Stimulated activated CD4-positive, alpha-beta T cell treated with anti-CD3 and anti-CD28 coated beads, Interleukin-12 subunit alpha, Interleukin-12 subunit beta, amount 100 ng/mL, for 4 hours (primary cell): ENCODE results near the gene MEF2A.
"Not testable (repeated sequence)": the region's sequence is repeated elsewhere in the genome, so short reads cannot be mapped to it uniquely, and the experiment has no call there.

Experiments used
- DNase-seq: peaks from one replicate; pipeline ENCODE4 v3.0.0-alpha.2; 2020

MEF2A gene

DNA sequence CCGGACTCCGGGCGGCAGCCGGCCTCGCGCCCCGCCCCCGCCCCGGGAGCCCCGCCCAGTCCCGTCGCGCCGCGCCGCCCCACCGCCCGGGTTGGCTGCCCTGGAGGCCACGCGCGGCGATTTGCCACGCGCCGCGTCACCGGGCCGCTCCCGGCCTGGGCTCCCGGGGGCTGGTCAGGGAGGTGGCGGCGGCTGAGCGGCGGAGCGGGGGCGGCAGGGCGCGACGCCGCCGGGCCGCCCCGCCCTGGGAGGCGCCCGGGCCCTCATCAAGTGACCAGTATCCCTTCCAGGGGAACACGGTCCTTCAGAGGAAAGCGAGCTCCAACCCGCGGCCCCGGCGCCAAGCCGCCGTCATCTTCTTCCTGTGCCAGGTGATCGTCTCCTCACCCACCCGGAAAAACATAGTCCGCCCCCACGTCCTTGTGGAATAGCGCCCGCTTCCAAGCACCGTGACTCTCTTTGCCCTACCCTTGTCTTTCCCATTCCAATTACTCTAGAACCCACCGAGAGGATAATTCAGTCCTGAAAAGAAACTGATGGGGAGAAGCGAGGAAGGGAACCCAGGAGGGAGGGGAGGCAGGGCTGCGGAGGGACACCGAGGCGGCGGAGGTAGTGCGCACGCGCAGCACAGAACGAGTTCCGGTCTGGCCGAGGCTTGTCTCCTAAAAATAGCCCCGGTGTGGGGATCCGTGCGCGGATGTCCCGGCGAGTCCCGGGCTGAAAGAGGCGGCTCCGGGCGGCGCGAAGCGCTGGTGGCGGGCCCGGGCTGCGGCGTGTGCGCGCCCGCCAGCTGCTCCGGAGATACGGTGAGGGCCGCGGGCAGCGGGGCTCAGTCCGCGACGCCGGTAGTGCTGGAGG is at the start of gene MEF2A:
MEF2A (plus strand) TSS at position 686 of the 858 bp plus-strand sequence. CDS start 67,136 bp downstream, outside the sequence.
- peak; percentile 88 for DNase-seq

DNA sequence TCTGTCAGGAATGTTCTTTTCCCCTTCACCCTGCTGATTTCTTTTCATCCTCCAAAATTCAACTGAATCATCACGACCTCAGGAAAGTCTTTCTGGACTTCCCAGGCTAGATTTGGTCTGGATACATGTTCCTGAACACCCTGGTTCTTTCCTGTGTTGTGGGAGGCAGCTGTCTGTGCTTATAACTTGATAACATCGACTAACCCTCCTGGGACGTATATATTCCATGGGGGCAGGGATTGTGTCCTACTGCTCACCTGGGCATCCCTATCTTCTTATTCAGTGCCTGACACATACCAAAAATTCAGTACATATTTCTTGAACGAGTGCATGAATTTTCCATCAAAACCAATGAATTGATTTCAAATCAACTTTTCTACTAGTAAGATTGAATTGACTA is 47.6 kb upstream of the MEF2A start:
- DNase-seq, result no peak

DNA sequence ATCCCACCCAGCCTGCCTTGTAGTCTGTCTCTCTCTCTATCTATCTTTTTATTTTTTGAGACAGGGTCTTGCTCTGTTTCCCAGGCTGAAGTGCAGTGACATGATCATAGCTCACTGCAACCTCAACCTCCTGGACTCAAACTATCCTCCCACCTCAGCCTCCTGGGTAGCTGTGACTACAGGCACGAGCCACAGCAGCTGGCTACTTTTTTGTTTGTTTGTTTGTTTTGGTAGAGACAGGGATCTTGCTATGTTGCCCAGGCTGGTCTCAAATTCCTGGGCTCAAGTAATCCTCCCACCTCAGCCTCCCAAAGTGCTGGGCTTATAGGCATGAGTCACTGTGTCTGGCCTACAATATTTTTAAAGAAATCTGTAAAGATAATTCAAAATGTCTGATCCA is 46.4 kb upstream of the MEF2A start:
- not testable (repeated sequence) for DNase-seq

DNA sequence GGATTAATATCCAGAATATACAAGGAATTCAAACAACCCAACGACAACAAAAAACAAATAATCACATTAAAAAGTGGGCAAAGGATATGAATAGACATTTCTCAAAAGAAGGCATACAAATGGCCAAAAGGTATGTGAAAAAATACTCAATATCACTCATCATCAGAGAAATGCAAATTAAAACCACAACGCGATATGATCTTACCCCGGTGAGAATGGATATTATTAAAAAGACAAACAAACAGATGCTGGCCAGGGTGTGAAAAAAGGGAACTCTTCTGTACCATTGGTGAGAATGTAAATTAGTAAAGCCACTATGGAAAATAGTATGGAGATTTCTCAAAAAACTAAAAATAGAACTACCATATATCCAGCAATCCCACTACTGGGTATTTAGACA is 43.5 kb upstream of the MEF2A start:
- DNase-seq, result no peak

DNA sequence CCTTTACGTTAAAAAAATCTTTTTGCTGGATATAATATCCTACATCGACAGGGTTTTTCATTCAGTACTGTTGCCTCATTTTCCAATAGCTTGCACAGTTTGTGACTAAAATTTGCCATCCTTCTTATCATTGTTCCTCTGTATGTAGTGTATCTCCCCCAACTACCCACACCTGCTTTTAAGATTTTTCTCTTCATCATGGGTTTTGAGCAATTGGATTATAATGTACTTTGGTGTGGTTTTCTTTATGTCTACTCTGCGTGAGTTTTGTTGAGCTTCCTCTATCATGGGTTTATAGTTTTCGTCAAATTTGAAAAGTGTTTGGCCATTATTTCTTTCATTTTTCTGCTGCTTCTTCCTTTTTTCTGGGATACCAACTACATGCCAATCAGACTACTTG is 39.6 kb upstream of the MEF2A start:
- no peak for DNase-seq

DNA sequence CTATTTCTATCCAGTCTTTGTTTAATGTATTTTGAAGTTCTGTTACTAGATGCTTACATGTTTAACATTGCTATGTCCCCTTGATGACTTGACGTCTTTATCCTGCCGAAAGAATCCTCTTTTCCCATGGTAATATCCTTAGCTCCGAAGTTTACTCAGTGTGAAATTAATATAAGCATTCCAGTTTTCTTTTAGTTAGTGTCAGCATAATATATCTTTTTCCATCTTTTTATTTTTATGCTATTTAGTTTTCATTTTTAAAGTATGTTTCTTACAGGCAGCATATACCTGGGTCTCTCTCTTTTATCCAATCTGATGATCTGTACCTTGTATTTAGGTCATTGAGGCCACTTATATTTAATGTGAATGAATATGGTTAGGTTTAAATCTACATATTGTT is 39.1 kb upstream of the MEF2A start:
- DNase-seq, result no peak

DNA sequence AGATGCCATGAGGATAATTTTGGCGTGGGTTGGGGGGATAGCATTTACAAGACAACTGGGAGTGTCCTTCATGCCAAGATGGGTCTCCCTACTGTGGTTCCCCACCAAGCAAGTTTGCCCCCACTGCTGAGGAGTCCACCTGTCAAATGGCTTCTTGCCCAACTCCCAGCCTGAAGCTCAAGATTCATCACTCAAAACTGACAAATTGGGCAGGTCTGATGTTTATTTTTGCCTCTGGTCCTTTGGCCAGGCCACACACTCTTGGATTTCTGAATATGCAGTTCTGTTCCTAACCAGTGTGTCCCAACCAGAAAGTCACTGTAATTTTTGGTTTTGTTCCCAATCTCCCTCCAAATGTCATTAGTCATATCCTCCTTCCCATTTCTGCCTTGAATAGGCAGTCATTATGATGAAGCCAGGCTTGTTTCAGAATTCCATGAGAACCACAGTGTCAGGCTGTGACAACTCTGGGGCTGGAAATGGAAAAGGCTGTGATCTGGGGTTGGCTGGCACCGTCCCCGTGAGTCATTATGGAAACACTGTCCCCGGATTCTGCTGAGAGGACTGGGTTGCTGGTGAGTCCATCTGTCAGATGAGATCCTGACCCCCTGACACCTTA is 29.3 kb upstream of the MEF2A start:
- no peak for DNase-seq

DNA sequence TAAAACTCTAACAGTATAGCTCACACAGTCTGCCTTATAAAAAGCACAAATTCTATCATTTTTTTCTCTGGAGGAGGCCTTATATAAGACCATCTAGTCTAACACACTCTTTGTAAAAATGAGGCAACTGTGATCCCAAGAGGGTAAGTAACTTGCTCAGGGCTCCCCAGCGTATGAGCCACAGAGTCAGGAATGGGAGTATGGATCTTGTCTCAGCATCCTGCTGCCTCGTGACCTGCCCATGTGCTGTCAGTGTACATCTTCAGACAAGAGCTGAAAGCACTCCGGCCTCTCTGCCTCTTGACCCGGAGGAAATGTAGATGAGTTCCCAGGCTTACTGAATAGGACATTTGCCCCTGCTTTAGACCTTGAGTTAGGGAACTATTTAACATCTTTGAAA is 28.4 kb upstream of the MEF2A start:
- DNase-seq, result no peak

DNA sequence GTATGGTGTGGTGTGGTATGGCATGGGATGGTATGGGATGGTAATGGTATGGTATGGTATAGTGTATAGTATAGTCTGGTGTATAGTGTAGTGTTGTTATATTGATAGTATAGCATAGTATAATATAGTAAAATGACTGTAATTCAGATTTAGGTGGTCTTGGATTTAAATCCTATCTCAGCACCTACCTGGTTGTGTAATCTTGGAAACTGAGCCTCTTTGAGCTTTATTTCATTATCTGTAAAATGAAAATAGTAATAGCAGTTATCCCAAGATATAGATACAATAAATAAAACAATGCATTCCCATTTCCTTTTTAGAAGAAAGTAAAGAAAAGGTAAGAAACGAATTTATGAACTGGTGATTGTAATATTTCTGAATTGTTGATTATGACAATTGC is 27.5 kb upstream of the MEF2A start:
- DNase-seq, result no peak

DNA sequence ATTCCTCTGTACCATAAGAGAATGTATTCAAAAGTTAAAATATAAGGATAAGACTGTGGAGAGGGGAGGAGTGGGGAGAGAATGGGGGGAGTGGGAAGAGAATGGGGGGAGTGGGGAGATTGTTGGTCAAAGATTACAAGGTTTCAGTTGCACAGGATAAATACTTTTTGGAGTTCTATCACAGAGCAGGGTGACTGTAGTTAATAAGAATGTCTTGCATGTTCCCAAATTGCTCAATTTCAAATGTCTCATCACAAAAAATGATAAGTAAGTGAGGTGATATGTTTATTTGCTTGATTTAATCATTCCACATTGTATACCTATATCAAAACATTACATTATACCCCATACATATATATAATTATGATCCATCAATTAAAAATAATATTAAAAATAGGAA is 23.0 kb upstream of the MEF2A start:
- no peak for DNase-seq

DNA sequence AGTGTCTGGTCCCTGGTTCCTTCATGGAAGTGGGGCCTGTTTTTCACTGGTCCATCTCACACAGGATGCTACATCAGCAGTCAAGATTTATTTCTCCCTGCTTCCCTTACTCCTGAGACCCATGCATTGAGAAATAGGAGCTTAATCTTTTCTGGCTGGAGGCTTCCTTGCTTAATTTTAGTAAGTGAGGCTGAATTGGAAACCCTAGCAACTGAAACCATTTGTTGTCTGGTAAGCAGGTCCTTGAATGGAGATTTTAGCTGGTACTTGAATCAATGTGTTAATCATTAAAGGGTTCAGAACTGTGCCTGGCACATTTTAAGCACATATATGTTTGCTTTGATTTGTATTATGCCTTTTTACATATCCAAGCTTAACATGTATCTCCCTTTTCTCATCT is 20.2 kb upstream of the MEF2A start:
- no peak for DNase-seq

DNA sequence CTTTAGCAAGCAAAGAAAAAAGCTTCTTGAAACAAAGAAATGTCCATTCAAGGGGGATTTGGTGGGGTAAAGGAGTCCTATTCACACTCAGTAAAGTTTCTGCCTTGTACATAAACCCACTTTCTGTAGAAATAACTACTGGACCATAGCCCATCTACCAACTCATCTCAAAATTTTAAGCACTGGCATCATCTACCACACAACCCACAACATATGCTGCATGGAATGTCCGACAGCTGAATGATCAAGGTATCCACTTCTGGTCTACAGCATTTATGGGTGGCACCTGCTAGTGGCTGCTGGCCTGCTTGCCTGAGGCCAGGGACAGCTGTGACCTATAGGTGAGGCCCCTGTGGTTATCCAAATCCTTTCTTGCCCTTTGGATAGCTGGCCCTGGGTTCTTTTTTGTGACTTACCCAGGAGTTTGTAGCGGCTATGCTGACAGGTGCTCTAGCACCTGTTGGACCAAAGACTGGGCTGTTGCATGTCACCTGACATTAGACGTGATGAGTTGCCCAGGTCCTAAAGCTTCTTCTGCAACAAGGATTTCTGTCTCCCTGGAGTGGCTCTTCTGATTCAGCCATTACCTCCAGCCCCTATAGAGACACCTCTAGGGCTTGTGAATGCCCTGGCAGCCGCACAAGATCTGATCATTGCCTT is 19.2 kb upstream of the MEF2A start:
- no peak for DNase-seq

DNA sequence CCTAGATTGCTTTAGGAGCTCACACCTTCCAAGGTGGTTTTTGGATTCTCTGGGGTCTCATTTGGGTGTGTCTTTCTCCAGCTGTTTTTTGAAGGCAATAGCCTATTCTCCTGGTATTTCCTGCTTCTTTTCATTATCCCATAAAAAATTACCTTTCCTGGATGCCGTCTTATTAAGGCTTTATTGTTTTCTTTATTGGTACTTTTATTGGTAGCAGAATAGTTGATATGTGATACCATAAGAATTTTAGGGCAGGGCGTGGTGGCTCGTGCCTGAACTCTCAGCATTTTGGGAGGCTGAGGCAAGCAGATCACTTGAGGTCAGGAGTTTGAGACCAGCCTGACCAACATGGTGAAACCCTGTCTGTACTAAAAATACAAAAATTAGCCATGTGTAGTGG is 18.3 kb upstream of the MEF2A start:
- no peak for DNase-seq

DNA sequence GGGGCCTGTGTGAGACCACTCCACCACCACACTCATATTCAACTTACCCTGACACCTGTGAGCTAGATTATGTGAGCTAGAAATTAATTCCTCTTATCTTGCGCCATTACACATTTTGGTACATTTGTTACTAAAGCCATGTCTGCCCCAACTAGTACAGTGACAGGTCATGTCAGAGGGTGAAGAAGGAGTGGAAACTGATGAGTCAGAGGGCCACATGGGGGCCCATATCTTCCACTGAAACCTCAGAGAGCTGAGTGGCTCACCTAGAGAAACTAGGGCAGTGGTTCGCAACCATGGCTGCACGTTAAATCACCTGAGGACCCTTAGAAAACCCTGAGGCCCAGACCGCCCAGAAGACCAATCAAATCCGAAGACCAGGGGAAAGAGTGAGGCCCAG is 15.7 kb upstream of the MEF2A start:
- DNase-seq, result no peak

DNA sequence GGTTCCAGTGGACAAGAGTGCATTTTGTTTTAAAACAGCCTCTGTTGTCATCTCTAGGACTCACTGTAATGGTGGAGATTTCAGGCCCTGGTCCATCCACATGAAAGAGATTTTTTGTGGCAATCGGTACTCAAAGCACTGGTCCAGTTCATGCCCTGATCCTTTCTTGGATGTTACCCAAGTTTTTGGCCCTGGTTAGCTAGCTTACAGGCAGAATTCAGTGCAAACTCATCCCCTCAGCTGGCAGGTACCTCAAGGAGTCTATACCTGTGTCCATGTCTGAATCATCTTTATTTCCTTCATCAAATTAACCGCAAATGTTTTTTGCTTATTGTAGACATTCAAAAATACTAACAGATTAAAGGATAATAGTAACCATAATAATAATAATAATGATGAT is 13.7 kb upstream of the MEF2A start:
- DNase-seq, result no peak

DNA sequence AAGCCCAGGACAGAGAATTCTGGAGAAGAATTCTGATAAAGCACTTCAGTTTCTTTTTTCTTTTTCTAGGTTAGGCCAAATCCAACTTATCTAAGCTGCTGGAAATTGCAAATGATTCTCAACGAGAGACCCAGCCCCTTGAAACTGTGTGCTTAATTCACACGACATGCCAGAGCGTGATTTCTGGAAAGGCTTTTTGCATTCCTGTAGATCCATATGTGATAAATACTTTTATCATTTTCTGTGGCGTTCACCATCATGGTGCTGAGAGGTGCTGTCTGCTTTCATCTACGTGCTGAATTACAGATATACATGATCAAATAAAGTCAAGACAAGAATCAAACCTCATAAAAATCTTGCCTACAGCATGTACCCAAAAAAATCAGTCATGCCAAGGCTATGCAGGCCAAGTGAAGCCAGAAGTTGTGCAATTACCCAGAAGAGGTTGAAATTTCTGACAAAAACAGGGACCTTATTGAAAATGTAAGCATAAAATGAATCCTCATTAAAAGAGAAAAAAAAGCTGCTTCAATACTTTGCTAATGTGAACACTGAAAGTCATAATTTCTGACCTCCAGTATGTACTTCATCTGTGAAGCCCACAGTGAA is 10.8 kb upstream of the MEF2A start:
- DNase-seq, result no peak

DNA sequence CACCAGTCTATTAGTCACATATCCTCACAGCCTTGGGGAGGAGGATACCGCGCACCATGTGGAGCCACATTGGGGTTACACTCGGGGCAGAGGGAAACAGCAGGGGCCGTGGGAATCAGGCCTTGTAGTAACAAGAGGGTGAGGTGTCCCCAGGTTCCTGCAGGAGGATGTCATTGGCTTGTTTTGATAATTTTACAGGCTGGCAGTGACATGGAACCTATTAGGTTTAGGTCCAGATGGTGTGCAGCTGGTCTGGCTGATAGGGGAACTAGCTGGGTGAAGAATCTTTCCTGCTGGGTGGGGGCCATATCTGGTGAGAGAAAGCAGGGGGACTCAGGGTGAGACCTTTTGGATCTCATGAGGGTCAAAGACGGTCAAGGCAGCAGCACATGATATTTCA is 9.8 kb upstream of the MEF2A start:
- no peak for DNase-seq

DNA sequence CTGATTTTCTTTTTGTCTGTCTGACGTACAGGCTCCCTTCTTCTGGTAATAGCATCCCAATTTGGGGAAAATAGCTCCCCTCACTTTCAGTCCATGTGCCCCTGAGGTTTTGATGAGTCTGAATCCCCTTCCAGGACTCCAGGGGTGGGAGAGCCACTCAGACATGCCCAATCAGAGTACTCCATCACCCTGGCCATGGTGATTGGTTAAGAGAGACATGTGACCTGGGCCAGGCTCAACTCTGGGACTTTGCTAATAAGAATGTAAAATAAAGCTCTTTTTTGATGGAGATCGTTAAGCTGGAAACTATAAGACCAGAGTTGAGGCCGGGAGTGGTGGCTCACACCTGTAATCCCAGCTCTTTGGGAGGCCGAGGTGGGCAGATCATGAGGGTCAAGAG is 9.2 kb upstream of the MEF2A start:
- DNase-seq, result no peak

DNA sequence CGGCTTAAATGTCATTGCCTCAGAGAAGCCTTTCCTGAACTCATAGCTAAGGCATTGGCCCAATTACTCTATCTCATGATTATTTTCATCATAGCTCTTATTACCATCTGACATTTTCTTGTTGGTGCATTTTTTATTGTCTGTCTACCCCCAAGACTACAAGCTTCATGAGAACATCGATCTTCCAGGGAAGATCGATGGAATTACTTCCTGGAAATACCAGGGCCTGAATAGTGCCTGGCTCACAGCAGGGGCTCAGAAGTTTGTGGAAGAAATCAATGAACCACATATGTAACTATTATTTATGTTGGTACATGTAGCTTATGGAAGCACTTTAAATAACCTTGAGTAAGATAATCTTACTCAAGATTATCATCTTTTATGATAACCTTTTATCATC is 7.7 kb upstream of the MEF2A start:
- DNase-seq, result no peak

DNA sequence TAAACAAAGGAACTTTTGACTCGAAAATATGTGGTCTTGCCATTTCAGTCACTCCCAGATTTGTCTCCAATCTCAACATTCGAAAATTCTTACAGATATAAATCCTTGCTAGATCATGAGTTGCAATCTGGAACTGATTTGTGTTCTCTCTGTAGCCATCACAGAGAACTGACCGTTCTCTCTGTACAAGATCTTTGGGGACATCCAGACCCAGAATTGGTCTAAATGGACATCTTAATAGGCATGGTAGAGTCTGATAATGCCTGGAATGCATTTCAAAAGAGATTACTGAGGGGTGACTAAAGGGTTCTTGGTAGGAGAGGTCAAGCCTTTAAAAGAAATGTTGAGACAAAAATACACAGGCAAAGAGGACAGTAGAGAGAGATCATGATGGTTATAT is 7.2 kb upstream of the MEF2A start:
- no peak for DNase-seq

DNA sequence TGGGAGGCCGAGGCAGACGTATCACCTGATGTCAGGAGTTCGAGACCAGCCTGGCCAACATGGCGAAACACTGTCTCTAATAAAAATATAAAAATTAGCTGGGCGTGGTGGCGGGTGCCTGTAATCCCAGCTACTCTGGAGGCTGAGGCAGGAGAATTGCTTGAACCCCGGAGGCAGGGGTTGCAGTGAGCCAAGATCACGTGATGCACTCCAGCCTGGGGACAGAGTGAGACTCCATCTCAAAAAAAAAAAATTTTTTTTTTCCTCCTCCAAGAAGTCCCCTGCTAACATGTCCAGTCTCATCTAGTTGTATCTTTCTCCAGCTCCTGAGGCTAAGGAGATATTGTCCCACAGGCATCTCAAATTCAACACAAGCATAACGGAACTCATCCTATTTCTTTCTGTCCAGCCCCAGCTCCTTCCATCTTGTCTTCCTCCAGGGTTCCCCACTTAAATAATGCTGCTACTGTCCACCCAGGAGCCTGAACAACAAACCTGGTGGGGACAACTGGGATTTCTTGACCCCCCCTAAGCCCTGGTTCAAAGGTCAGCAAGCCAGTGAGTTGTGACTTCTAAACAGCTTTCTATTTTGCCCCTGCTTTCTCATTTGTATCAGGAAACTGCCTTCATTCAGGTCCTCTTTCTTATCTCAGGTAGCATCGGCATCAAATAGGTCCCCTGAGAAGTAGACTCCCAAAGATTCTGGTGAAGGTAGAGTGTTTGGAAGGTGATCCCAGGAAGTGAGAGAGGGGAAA is 4.1 kb upstream of the MEF2A start:
- DNase-seq, result no peak

DNA sequence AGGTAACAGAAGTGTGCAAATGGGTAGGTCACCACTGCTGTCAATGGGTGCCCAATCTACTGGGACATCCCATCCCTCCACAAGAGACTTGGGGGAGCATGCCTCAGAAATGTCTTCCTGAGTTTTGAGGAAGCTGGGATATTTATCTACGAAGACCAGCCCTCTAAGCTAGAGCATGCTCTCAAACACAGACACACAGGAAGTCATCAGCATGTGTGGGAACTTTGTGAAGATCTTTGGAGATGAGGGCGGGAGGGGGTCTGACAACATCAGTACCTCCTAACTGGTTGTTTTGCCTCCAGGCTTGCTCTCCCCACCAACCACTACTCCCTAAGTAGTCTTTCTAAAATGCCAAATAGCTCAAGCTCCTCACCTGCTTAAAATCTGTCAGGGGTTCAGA is 3.5 kb upstream of the MEF2A start:
- DNase-seq, result no peak
